ENCODE results near the gene MYO1H.
A peak's percentile ranks its signal among the peaks of the same experiment; 100 is the strongest.
"Not testable (repeated sequence)": the region's sequence is repeated elsewhere in the genome, so short reads cannot be mapped to it uniquely, and the experiment has no call there.

MYO1H gene, protein sequence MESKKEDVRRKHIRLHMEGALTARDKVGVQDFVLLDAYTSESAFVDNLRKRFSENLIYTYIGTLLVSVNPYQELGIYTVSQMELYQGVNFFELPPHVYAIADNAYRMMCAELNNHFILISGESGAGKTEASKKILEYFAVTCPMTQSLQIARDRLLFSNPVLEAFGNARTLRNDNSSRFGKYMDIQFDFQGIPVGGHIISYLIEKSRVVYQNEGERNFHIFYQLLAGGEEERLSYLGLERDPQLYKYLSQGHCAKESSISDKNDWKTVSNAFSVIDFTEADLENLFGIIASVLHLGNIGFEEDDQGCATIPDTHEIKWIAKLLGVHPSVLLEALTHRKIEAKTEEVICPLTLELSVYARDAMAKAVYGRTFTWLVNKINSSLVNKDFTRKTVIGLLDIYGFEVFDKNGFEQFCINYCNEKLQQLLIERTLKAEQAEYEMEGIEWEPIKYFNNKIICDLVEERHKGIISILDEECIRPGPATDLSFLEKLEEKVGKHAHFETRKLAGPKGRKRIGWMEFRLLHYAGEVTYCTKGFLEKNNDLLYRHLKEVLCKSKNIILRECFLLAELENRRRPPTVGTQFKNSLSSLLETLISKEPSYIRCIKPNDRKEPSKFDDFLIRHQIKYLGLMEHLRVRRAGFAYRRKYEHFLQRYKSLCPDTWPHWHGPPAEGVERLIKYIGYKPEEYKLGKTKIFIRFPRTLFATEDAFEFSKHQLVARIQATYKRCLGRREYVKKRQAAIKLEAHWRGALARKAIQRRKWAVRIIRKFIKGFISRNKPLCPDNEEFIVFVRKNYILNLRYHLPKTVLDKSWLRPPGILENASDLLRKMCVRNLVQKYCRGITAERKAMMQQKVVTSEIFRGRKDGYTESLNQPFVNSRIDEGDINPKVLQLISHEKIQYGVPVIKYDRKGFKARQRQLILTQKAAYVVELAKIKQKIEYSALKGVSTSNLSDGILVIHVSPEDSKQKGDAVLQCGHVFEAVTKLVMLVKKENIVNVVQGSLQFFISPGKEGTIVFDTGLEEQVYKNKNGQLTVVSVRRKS

DNA sequence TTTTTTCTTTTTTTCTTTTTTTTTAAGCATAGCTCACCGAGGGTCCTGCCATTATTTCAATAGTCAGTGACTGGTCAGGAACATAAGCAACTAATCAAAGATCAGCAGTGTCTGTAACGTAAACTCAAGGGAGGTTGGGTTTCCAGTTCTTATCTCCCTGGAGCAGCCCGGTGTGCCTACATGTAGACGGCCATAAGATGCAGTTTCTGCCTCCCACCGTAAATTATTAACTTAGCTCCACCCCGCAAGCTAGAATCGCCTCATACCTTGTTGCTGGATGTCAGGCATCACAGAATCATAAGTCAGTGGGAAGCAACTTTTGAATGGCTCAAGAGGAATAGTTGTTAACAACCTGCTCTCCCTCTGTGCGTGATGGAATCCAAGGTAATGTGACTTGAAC lies at the start of gene MYO1H:
Gene MYO1H (plus strand): TSS at position 312 of the 400 bp plus-strand sequence. CDS start 61 bp downstream, at position 373.
- no peak for DNase-seq

DNA sequence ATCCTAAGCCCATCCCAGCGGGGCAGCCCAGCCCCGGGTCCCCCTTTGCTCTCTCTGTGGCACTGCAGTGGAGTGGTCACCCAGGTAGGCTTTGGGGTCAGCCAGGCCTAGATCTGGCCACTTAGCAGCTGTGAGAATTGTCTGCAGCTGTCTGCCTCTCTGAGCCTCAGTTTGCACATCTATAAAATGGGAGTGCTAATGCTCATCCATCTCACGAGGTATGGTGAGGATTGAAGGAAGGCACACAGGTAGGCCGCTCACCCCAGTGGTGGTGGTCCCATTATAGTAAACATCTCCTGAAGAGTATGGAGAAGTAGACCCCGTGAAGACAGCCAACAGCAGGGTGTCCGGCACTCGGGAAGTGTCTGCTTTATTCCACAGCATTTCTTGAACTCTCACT lies 47.9 kb upstream of the MYO1H start:
- DNase-seq, result no peak

DNA sequence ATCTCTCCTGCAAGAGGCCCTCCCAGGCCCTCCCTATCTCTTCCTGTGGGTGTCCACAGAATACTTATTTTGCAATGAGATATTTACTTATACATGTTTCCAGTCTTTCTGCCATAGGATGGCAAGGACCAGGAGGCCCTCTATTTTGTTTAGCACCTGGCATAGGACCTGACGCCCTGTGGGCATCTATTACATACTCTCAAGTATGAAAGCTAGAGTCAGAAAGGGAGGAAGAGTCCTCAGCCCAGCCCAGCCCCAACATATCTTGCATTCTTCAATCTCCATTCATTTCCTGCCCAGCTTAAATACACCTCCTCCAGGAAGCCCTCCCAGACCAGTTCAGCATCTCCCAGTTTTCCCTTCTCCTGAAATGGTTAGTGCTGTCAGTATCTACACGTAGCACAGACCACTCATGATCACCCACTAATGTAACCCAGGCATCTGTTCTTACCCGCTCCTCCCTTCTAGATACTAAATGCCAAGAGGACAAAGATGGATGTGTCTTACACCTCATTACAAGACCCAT lies 46.0 kb upstream of the MYO1H start:
- DNase-seq, result peak; percentile 52

DNA sequence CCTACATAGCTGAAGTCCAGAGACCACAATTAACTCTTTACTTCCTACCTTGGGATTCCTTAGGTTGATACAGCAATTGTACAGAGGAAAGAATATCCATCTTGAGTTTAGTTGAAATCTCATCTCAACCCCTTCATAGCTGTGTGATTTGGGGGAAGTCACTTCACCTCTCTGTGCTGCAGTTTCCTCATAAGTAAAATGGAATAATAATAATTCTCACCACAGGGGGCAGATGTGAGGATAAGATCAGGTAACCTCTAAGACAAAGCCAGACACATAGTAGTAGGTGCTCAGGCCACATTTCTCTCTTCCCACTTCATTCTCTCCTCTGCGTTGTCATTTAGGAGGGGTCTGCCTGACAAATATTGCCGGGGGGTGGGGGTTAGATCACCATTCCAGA lies 45.3 kb upstream of the MYO1H start:
- peak; percentile 47 for DNase-seq

DNA sequence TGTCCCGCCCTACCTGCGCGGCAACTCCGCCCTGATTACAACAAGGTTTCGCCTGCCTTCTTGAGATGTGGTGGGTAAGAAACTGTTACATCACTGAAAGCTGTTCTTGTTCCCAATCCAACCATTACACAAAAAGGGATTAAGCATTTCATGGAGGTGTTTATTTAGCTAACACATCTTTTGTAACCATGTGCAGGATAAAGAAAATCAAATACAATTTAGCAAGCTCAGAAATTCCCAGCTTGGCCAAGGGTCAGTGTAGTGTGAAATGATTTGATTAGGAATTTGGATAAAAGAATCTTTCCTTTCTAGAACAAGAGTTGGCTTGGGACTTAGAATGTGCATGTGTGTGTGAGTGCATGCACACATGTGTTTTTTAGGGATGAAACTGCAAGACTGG lies 44.9 kb upstream of the MYO1H start:
- DNase-seq, result no peak

DNA sequence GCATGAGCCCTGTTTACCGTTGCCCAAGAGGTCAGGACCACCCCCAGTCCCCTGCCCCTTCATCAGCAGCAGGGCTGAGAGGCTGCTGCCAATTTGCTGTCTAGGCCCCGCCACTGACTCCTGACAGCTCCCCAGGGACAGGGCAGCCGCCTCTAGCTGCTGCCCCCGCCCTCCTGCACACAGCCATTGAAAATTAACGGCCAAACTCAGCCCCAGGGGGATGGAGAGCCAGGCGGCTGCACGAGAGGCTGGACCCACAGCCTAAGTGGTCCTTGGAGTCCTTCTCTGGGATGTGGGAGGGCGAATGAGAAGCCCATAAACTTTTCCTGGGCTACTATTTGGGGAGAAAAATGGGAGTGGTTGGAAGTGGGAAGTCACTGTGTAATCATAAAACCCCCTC lies 43.2 kb upstream of the MYO1H start:
- DNase-seq, result peak; percentile 53

DNA sequence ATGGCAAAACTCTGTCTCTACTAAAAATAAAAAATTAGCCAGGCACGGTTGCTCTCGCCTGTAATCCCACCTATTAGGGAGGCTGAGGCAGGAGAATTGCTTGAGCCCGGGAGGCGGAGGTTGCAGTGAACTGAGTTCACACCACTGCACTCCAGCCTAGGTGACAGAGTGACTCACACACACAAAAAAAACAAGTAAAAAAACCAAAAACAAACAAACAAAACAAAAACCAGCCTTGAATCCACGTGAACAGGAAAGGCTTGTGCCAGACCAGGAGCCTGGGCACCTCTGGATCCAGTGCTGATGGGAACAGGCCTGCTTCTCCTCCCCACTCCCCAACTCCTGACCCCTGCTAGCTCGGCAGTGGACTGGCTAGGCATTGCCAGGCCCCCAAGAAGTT lies 42.2 kb upstream of the MYO1H start:
- DNase-seq, result no peak

DNA sequence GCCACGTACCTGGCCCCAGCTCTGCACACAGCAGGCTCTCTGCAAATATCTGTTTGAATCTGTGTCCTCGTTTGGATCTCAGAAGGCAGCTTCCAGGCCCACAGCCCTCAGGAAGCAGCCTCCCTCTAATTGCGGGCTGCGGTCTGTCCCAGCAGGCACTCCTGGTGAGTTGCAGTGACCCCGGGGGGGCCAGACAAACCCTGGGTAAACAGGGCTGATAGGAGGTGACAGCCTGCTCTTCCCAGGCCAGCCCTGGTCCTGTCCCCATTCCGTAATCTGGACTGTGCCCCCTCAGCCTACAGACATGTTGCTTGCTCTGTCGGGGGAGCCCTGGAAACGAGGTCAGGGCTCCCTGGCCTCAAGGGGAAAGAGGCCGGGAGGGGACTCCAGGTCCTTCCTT lies 40.6 kb upstream of the MYO1H start:
- peak; percentile 77 for DNase-seq

DNA sequence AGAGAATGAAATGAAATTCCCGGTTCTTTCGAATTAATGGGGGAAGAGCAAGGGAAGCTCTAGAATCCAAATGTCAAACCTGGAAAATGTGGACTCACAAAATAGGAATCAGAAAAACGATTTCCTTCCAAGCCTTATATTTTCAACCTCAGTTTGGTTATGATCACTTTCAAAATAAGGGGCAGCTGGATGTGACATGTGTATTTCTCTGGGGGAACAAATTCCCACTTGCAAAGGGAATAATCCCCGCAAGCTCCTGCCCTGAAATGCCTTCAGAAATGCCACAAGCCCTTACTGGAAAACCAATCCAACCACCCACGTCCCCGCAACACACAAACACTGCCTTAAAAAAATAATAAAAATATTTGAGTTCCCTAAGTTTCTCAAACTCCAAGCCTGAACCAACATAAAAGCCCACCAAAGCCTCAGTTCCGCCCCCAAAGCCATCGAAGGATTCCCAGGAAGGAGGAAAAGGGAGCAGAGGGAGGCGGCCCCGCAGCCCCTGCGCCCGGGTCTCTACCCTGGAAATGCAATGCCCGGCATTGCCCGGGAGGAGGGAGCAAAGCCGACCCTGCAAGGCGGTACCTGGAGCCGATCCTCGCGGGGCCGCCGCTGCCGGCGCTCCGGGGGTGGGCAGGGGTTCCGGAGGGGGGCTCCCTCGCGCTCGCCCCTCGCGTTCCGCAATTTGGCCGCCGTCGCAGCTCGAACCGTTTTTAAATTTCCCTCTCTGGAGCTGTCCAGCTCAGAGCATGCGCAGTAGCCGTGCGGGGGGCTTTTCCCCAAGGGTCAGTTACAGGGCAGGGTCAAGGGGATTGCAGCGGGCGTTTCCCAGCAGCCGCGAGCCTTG lies 38.9 kb upstream of the MYO1H start, which contains the start of gene FOXN4:
Gene FOXN4 (minus strand): TSS at position 751 of the 847 bp plus-strand sequence. CDS start 963 bp downstream, outside the sequence.
- peak; percentile 81 for DNase-seq

DNA sequence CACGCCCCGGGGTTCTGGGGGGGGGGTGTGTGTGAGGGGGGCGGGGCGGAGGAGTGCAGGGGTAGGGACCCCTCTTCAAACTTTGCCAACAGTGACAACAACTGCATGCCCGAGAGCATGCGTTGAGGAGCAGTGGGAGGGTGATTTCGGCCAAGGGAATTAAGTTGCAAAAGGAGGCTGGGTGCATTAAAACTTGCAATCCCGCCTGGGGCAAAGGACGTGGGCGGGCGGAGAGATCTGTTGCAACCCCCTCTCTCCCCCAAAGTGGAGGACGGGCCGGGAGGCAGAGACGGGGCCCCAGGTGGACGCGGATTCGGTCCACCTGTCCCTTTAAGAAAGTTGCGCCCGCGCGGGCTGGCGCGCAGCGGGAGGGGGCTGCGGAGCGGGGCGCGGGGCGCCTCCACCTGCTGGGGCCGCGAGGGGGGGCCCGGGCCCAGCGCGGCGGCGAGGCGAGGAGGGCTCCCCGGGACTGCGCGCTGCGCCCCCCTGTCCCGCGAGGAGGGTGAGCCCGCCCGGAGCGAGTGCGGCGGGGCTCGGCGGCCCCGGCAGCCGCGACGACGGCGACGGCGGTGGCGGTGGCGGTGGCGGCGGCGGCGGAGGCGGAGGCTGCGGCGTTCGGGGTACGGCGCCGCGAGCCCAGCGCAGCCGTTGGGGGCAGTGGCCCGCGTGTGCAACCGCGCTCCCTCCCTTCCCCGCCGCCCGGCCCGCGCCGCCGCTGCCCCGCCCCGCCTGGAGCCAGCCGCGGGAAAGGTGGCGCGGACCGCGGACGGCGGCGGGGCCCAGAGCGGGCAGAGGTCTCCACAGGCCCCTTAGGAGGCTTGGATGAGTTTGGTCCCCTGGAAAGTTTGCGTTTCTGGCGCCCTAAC lies 38.1 kb upstream of the MYO1H start:
- DNase-seq, result peak; percentile 50

DNA sequence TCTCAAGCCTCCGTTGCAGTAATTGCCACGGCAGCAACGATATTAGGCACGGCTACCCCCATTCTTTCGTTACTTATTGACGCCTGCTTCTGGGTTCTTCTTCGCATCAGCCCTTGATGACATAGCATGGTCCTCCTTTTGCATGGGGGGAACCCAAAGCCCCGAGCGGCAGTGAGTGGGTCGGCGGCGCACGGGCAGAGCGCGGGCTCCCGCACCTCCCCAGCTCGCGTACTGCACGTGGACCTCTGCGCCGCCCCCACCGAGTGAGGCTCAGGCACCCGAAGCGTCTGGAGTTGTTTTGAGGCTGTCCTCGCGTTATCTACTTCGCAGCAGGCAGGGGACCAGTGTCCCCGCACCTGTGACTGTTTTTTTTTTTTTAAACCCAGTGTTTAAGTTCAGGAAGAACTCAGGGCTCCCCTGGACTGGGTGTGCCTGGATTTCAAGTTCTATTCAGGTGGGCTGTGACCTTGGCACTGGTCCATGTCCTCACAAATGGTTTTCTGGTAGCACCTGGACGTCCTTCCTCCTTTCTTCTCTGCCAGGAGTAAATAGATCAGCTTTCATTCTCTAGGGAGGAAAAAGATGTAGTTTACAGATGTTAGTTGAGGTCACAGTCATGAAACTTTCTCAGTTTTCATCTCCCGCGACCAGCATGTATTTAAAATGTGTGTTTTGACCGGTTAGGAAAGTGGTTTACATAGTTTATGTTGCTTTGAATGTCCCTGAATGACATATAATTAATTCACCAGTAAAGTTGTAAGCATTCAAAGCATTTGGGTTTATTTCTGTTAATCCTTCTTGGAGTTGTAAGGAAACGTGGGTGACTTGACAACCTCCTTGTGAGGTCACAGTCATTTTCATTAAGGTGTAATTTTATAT lies 37.2 kb upstream of the MYO1H start:
- peak; percentile 55 for DNase-seq

DNA sequence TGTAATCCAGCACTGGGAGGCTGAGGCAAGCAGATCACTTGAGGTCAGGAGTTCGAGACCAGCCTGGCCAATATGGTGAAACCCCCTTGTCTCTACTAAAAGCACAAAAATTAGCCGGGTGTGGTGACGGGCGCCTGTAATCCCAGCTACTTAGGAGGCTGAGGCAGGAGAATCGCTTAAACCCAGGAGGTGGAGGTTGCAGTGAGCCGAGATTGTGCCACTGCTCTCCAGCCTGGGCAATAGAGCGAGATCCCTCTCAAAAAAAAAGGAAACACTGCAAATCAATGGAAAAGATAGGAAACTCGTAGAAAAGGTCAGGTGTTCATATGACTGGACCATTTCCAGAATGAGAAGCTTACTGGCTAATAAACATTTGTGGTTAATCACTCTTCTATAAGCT lies 26.4 kb upstream of the MYO1H start:
- not testable (repeated sequence) for DNase-seq

DNA sequence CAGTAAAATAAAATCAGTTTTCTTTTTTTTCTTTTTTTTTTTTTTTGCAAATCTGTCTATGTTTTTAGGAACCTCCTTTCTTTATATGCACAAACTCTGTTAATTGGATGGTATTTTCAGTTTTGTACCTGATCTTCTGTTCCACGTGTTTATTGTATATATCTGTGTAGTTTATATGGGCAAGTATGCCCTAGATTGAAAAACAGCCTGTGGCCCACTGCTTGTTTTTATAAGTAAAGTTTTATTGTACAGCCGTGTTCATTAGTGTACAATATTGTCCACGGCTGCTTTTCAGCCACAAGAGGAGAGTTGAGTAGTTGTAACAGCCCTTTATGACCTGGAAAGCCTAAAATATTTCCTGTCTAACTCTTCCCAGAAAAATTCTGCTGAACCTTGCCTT lies 18.7 kb upstream of the MYO1H start:
- DNase-seq, result no peak

DNA sequence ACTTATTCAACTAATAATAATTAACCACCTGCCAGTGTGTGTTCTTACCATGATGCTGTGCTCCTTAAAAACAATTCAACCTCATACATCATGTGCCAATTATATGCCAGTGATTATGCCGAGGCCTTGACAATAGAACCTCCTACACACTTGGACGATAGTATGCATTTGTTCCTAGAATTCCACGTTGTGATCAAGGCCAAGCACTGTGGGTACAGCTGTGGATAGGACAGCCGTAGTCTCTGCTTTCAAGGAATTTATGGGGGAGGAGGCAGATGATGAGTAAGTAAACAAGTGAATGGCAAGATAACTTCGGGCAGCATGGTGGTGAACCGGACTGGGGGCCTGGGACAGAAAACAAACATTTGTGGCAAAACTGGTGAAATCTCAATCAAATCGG lies 18.0 kb upstream of the MYO1H start:
- DNase-seq, result no peak

DNA sequence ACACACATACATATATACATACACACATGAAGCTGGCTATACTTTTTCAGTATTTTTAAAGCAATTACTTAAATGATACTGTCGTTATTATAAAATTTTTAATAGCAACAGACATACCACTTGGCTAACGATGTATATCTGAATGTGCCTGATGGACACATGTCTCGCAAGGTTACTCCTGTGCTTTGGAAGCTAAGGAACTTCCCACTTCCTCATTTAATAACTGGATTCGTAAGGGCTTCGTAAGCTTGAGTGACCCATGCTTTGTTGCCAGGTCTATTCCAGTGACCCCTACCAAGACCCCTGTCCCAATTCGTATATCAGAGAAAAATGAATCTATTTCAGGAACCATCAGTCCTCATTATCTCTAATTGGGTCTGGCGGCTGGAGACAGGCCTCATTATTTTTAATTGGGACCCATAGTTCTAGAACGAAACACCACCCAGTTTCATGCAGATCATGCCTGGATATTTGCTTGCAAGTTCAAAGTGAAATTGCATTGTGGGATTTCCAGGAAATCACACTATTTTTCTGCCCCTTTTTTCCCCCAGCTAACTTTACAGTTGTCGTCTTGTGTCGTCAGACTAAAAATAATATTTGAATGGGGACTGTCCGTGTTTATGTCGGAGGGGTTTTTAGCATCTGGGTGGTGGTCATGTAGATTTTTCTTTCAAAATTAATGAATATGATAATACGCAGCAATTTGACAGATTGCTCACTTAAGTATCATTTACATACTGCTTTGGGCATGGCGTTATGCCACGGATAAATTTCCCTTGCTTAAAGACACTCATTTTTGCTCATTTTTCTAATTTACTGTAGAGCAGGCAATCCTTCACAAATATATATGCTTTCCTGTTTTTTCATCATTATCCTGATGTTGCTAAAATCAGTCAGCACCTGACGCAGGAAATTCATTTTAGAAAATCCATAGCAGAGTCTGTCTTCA lies 17.1 kb upstream of the MYO1H start:
- no peak for DNase-seq

DNA sequence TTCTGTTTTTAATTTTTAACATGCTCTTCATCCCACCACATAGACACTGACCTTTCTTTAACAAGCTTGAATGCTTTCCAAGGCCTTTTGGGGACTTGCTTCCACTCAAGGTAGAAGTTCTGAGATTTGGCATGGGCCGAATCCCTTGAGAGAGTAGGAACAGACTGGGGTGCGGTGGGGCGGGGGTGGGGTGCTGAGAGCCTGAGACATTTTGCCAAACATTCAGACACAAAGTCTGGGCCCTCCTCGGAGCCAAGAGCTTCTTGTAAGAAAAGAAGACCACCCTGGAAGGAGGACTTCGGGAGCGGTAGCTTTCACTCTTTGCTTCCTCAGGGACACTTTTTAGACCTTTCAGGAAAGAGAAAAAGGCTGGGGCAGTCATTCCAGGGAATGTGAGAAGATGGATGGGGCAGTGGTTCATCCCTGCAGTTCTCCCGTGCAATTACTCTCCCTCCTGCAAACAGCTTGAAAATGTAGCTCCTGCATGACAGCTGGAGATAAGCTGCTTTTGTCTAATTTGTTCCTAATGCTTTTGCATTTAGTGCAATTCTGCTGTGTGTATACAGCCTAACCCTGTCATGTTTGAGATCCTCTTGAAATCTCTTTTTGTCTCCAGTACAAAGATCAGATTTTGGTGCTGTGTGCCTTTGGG lies 16.3 kb upstream of the MYO1H start:
- DNase-seq, result no peak

DNA sequence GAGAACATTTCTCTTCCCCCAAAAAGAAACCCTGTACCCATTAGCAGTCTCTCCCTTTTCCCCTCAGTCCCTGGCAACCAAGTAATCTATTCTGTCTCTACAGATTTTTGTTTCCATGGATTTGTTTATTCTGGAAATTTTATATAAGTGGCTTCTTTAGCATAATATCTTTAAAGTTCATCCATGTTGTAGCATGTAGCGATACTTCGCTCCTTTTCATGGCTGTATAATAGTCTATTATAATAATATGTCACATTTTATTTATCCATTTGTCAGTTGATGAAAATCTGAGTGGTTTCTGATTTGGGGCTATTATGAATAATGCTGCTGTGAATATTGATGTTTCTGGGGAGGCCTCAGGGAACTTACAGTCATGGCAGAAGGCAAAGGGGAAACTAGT lies 12.8 kb upstream of the MYO1H start:
- no peak for DNase-seq

DNA sequence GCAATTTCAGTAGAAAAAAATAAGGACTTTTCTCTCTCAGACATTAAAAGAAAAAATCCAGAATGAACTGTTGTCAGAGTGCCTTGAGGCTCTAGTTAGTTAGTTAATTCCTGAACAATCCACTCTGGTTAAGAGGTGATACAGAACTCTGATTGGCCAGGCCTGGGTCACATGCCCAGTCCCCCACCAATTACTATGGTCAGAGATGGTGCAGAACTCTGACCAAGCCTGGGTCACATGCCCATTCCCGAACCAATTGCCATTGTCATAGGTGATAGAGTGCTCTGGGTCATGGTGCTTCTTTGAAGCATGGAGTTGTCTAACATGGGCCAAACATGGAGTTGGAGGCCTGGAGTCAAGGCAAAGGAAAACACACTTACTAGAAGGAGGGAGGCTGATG lies 11.1 kb upstream of the MYO1H start:
- no peak for DNase-seq

DNA sequence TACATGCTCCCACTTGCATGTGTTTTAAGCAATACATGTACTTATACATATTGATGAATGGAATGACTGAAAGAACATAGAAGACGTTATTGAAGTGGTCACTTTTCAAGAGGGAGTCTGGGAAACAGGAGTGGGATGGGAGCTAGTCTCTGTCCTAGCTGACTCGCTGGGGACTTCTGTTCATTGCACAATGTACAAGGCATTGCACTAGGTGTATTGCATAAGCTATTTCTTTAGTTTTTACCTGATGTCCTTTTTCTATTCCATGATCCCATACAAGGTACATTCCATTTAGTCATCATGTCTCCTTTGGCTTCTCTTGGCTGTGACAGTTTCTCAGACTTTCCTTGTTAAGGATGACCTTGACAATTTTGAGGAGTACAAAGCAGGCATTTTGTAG lies 4.0 kb upstream of the MYO1H start:
- no peak for DNase-seq

Measured in islet precursor cell (in vitro differentiated cells).